Osteocyte (in vitro differentiated cells): ENCODE measurements around the gene AEBP2. TPM values are rescaled to one million over a fixed set of nuclear protein-coding genes. Genes with fewer than 3 reads are reported as not detected.

ENCODE experiments used
- DNase-seq: peaks from one replicate; pipeline ENCODE4 v3.0.0; 2021; ENCODE audit warnings: mixed read lengths; ENCODE audit not compliant: unreplicated experiment; ENCODE audit errors: extremely low spot score
- H3K27ac Mint-ChIP-seq: one replicate; pipeline ENCODE4 v1.8.0; 2021; ENCODE audit warnings: mild to moderate bottlenecking, mixed read lengths; ENCODE audit not compliant: unreplicated experiment
- H3K27me3 Mint-ChIP-seq: one replicate; pipeline ENCODE4 v1.8.0; 2021; ENCODE audit warnings: mixed read lengths; ENCODE audit not compliant: unreplicated experiment
- H3K36me3 Mint-ChIP-seq: one replicate; pipeline ENCODE4 v1.8.0; 2021; ENCODE audit warnings: mixed read lengths; ENCODE audit not compliant: unreplicated experiment
- H3K4me1 Mint-ChIP-seq: one replicate; pipeline ENCODE4 v1.8.0; 2021; ENCODE audit warnings: mixed read lengths; ENCODE audit not compliant: unreplicated experiment
- H3K4me3 Mint-ChIP-seq: one replicate; pipeline ENCODE4 v1.8.0; 2021; ENCODE audit warnings: mild to moderate bottlenecking, moderate library complexity, mixed read lengths; ENCODE audit not compliant: unreplicated experiment
- H3K9me3 Mint-ChIP-seq: one replicate; pipeline ENCODE4 v1.8.0; 2021; ENCODE audit warnings: mixed read lengths; ENCODE audit not compliant: unreplicated experiment
- total RNA-seq: library from RNA; stranded (reverse); gene quantifications from 2 replicates; pipeline ENCODE4 v1.2.1, GENCODE V29; 2021
- TF ChIP-seq, protein P1 (sequence below): fragments of 200-600 bp; sonication (generic); IDR thresholded peaks from 2 replicates; pipeline ENCODE4 v1.5.0; 2021; ENCODE audit warnings: antibody characterized with exemption, mild to moderate bottlenecking, moderate library complexity

The AEBP2 gene
- total RNA-seq, 1 donor from 2014 or later = 33.5 TPM

DNA sequence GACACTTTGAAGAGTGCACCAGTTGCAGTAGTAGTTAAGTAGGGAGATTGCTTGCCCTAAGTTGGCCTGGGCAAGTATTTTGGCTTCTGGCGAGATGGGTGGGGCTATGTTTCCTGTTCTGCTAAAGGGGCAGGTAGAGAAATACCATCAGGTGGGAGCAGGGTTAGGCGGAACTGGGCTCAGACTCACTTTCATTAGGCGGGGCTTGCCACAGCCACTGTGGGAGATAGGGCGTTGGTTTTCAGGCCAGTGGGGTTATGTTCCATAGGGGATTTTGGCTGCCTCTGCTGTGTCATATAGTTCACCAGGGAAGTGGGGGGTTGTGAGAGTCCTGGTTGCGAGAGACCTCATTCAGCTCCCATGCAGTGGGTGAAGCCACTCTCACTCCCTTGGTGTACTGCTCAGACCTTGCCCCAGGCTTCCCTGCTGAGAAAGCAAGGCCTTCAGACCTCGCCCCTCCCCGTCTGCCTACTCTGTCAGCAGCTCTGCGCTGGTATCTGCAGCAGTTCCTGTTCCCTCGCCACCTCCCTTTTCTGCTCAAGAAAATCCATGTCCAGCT lies 43.3 kb downstream of the AEBP2 start:
- no peaks in the 10 kb centered on the region for H3K27me3 Mint-ChIP-seq
- H3K9me3 Mint-ChIP-seq = peaks cover 7% of the 10 kb centered on the region
- H3K4me3 Mint-ChIP-seq = no peak overlapping the region
- no peak for DNase-seq
- peak overlapping the region; percentile 78 for H3K27ac Mint-ChIP-seq
- peaks cover 50% of the 10 kb centered on the region for H3K36me3 Mint-ChIP-seq
- H3K4me1 Mint-ChIP-seq = peaks cover 29% of the 10 kb centered on the region
- TF ChIP-seq, protein P1, sequence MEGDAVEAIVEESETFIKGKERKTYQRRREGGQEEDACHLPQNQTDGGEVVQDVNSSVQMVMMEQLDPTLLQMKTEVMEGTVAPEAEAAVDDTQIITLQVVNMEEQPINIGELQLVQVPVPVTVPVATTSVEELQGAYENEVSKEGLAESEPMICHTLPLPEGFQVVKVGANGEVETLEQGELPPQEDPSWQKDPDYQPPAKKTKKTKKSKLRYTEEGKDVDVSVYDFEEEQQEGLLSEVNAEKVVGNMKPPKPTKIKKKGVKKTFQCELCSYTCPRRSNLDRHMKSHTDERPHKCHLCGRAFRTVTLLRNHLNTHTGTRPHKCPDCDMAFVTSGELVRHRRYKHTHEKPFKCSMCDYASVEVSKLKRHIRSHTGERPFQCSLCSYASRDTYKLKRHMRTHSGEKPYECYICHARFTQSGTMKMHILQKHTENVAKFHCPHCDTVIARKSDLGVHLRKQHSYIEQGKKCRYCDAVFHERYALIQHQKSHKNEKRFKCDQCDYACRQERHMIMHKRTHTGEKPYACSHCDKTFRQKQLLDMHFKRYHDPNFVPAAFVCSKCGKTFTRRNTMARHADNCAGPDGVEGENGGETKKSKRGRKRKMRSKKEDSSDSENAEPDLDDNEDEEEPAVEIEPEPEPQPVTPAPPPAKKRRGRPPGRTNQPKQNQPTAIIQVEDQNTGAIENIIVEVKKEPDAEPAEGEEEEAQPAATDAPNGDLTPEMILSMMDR = no peak

DNA sequence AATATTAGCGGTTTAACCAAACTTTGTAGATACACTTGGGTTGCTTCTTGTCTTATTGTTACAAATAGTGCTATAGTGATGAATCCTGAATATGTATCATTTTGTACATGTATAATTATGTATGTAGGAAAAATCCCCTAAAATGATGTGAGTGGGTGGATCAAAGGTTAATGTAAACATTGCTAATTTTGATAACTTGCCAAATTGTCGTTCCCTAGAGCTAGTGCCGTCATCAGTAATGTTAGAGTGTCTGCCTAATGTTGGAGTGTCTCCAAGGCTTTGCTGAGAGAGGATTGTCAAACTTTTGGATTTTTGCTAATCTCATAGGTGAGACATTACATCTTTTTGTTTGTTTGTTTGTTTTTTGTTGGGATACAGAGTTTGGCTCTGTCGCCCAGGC lies 44.4 kb downstream of the AEBP2 start:
- peak overlapping the region; percentile 78 for H3K27ac Mint-ChIP-seq
- TF ChIP-seq, protein P1 = no peak

DNA sequence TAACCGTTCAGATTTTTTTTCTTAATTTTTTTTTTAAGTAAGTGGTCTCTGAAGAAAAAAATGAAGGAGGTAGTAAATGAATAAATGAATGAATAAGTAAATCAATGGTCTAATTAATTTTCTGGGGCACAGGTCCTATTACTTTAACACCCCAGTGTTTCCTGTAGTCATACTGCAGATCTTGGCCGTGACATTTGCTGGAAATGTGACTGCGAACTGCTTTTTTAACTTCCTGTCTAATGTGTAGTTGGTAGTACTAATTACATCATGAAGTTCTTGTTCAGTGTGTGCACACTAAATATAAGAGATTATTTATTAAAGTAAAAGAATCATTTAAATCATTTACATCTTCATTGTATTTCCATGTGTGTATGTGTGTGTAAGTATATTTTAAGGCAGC lies 45.4 kb downstream of the AEBP2 start:
- no peak overlapping the region for H3K27ac Mint-ChIP-seq
- H3K9me3 Mint-ChIP-seq = peaks cover 7% of the 10 kb centered on the region
- no peaks in the 10 kb centered on the region for H3K27me3 Mint-ChIP-seq
- H3K36me3 Mint-ChIP-seq = peaks cover 34% of the 10 kb centered on the region
- TF ChIP-seq, protein P1 = no peak
- no peak for DNase-seq
- no peak overlapping the region for H3K4me3 Mint-ChIP-seq
- H3K4me1 Mint-ChIP-seq = peaks cover 35% of the 10 kb centered on the region

More for the DNA sequence above, 44.4 kb downstream of the AEBP2 start:
- Mint-ChIP-seq H3K4me1 (peaks cover 34% of the 10 kb centered on the region), H3K4me3 (no peak overlapping the region), H3K9me3 (peaks cover 7% of the 10 kb centered on the region), H3K36me3 (peaks cover 42% of the 10 kb centered on the region), H3K27me3 (no peaks in the 10 kb centered on the region)
- DNase-seq = no peak

DNA sequence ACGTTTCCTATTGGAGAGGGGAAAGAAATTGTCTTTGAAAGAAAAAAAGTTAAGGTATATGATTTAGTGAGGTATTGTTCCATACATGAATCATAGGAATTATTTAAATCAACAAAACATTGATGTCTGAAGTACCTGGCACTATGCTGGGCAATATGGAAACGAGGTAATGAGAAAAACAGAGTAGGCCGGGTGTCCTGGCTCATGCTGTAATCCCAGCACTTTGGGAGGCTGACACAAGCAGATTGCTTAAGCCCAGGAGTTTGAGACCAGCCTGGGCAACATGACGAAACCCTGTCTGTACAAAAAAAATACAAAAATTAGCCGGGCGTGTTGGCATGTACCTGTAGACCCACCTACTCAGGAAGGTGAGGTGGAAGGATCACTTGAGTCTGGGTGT lies 45.9 kb downstream of the AEBP2 start:
- TF ChIP-seq, protein P1 = no peak
- peaks cover 35% of the 10 kb centered on the region for H3K4me1 Mint-ChIP-seq
- peaks cover 7% of the 10 kb centered on the region for H3K9me3 Mint-ChIP-seq
- no peak overlapping the region for H3K4me3 Mint-ChIP-seq
- no peak overlapping the region for H3K27ac Mint-ChIP-seq
- no peak for DNase-seq
- H3K27me3 Mint-ChIP-seq = no peaks in the 10 kb centered on the region
- H3K36me3 Mint-ChIP-seq = peaks cover 29% of the 10 kb centered on the region

DNA sequence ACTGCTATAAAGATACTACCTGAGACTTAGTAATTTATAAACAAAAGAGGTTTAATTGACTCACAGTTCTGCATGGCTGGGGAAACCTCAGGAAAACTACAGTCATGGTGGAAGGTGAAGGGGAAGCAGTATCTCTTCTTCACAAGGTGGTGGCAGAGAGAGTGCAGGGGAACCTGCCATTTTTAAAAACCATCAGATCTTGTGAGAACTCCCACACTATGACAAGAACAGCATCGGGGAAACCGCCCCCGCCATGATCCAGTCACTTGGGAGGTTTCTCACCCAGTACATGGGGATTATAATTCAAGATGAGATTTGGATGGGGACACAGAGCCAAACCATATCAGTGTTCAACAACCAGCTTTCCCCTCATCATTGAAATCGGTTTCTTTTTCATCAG lies 49.9 kb downstream of the AEBP2 start:
- no peak overlapping the region for H3K4me3 Mint-ChIP-seq
- no peaks in the 10 kb centered on the region for H3K9me3 Mint-ChIP-seq
- TF ChIP-seq, protein P1 = no peak
- H3K27ac Mint-ChIP-seq = no peak overlapping the region
- no peak for DNase-seq
- H3K36me3 Mint-ChIP-seq = peaks cover 9% of the 10 kb centered on the region
- H3K27me3 Mint-ChIP-seq = no peaks in the 10 kb centered on the region
- H3K4me1 Mint-ChIP-seq = peaks cover 15% of the 10 kb centered on the region
